Measurements from ENCODE around the gene DDIT4.

DNA sequence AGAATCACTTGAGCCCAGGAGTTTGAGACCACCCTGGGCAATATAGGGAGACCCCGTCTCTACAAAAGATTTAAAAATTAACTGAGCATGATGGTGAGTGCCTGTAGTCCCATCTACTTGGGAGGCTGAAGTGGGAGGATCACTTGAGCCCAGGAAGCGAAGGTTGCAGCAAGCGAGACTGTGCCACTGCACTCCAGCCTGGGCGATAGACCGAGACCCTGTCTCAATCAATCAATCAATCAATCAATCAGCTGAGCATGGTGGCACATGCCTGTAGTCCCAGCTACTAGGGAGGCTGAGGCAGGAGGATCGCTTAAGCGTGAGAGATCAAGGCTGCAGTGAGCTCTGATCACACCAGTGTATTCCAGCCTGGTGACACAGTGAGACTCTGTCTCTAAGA lies 40.5 kb downstream of the DDIT4 start:
- TF ChIP-seq, protein P1, sequence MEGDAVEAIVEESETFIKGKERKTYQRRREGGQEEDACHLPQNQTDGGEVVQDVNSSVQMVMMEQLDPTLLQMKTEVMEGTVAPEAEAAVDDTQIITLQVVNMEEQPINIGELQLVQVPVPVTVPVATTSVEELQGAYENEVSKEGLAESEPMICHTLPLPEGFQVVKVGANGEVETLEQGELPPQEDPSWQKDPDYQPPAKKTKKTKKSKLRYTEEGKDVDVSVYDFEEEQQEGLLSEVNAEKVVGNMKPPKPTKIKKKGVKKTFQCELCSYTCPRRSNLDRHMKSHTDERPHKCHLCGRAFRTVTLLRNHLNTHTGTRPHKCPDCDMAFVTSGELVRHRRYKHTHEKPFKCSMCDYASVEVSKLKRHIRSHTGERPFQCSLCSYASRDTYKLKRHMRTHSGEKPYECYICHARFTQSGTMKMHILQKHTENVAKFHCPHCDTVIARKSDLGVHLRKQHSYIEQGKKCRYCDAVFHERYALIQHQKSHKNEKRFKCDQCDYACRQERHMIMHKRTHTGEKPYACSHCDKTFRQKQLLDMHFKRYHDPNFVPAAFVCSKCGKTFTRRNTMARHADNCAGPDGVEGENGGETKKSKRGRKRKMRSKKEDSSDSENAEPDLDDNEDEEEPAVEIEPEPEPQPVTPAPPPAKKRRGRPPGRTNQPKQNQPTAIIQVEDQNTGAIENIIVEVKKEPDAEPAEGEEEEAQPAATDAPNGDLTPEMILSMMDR (conservative IDR thresholded peaks at IDR 0.05) = no peak
- TF ChIP-seq ZFX (IDR thresholded peaks at IDR 0.05) = no peak
